ENCODE results near the gene SYT7.
"Not testable (repeated sequence)": the region's sequence is repeated elsewhere in the genome, so short reads cannot be mapped to it uniquely, and the experiment has no call there.

Gene SYT7

DNA sequence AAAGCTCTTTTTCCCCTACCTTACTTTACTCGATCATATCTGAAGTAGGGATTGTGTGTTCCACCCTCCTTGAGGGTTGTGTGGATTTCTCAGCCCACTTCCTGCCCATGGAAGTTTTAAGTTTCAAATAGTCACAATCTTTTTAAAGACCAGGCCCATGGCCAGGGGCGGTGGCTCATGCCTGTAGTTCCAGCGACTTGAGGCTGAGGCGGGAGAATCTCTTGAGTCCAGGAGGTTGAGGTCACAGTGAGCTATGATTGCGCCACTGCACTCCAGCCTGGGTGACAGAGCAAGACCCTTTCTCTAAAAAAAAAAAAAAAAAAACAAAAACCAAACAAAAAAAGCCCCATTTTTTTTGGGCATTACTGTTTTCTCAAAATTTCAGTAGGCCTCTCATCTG lies 108.6 kb downstream of the SYT7 start:
- no peak for DNase-seq

DNA sequence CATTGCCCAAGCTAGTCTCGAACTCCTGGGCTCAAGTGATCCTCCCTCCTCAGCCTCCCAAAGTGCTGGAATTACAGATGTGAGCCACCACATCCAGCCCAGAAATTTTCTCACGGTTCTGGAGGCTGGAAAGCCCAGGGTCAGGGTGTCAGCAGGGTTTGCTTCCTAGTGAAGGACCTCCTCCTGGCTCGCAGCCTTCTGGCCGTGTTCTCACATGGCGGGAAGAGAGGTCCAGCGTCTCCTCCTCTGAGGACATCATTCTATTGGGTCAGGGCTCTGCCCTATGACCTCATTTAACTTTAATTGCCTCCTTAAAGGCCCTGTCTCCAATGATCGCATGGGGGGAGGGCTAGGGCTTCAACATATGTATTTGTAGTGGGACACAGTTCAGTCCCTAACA lies 112.9 kb downstream of the SYT7 start:
- DNase-seq = no peak

DNA sequence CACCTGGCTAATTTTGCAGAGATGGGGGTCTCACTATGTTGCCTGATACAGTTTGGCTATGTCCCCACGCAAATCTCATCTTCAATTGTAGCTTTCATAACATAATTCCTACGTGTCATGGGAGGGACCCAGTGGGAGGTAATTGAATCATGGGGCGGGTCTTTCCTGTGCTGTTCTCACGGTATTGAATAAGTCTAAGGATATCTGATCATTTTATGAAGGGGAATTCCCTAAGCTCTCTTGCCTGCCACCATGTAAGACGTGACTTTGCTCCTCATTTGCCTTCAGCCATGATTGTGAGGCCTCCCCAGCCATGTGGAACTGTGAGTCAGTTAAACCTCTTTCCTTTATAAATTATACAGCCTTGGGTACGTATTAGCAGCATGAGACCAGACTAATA lies 113.3 kb downstream of the SYT7 start:
- DNase-seq = not testable (repeated sequence)
